HepG2 (cell line): Measurements from ENCODE around the gene SMARCB1.

Experiments used
- ZFYVE20 ChIP-seq: sonication (generic); formaldehyde crosslinking; IDR thresholded peaks from 2 replicates; pipeline ENCODE4 v1.8.0; 2023; ENCODE audit warnings: low read depth, mild to moderate bottlenecking, moderate library complexity, missing genetic modification reagents, borderline replicate concordance
- TF ChIP-seq, protein P1 (sequence below), 2 experiments: fragments of 450-650 bp in 1 of 2; sonication (generic) in 1 of 2; formaldehyde crosslinking; IDR thresholded peaks; 2 replicates each; pipeline versions ENCODE4 v1.5.0 to v1.8.0; 2020 to 2022; ENCODE audit warnings: mild to moderate bottlenecking in 1 of 2, missing genetic modification reagents in 1 of 2

DNA sequence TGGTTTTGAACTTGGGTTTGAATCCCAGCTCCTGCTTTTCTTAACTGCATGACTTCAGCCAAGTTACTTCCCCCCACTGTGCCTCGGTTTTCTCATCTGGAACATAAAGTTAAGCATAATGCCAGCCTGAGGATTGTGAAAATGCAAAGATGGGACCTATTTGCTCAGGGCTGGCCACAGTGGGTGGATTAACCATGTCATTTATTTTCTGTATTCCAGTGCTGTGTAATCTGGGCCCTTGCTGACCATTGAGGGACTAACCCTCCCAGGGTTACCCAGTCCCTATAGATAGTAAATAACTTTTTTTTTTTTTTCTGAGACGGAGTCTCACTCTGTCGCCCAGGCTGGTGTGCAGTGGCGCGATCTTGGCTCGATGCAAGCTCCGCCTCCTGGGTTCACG lies 31.1 kb upstream of the SMARCB1 start:
- TF ChIP-seq ZFYVE20 (CRISPR knock-in tag): no peak
- TF ChIP-seq, protein P1, sequence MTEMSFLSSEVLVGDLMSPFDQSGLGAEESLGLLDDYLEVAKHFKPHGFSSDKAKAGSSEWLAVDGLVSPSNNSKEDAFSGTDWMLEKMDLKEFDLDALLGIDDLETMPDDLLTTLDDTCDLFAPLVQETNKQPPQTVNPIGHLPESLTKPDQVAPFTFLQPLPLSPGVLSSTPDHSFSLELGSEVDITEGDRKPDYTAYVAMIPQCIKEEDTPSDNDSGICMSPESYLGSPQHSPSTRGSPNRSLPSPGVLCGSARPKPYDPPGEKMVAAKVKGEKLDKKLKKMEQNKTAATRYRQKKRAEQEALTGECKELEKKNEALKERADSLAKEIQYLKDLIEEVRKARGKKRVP (CRISPR knock-in tag; IDR thresholded peaks at IDR 0.05): no peak
